ENCODE results near the gene GSTM4.
"Not testable (repeated sequence)": the region's sequence is repeated elsewhere in the genome, so short reads cannot be mapped to it uniquely, and the experiment has no call there.

Gene GSTM4

GRCh38 chr1:109659997-109660690, 4.2 kb downstream of the GSTM4 start:
- DNase-seq (ENCODE audit: extremely low spot score, insufficient read length, low read depth) (no peak), FAIRE-seq (no peak)

DNA sequence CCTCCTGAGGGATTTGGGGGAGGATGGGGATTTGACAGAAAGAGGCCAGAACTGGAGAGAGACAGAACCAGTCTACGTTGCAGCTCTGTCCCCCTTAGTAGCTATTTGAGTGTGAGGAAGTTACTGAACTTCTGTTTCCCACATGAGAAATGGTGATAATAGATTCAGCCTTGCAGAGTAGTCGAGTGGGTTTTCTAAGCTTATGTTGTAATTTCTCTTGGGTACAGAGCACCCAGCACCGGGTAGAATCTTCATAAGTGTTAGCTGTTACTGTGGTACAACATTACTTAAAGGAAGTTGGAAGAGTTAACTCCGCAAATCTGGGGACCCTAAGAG, 4.8 kb downstream of the GSTM4 start:
- DNase-seq (ENCODE audit: extremely low spot score, insufficient read length, low read depth); FAIRE-seq: not testable (repeated sequence)

DNA sequence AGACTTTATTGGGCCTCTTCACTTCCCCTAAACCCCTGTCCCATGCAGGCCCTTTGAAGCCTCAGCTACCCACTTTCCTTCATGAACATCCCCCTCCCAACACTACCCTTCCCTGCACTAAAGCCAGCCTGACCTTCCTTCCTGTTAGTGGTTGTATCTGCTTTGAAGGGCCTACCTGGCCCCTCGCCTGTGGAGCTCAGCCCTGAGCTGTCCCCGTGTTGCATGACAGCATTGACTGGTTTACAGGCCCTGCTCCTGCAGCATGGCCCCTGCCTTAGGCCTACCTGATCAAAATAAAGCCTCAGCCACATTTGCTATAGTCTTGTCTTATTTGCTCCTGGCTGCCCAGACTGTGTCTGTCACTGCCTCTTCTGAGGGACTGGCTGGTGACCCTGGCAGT, 5.5 kb downstream of the GSTM4 start:
- no peak for DNase-seq (ENCODE audit: extremely low spot score, insufficient read length, low read depth)
- FAIRE-seq = no peak

DNA sequence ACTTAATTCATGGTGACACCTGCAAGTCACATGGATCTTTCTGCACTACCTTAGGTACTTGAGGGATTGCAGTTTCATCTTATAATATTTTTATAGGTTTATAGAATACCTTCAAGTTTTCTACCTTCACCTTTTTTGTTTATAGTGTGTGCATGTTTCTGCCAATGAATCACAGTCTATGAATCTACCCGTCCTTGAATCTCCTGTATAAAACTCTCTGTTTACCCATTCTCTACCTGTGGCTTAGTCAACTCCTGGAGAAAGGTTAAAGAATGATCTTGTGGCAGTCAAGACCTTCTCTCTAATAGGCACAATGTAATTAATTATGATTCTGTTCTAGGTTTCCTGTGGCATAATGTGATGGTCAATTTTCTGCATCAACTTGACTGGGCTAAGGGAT, 8.8 kb downstream of the GSTM4 start:
- FAIRE-seq (no peak), DNase-seq (ENCODE audit: extremely low spot score, insufficient read length, low read depth) (no peak)

GRCh38 chr1:109667452-109668122, 11.7 kb downstream of the GSTM4 start, which contains the start of gene GSTM2:
Gene GSTM2, plus strand, starts transcription at chr1:109668057. Its CDS starts 59 bp downstream, at chr1:109668116.
- FAIRE-seq (peak; percentile 29), DNase-seq (ENCODE audit: extremely low spot score, insufficient read length, low read depth) (no peak)

DNA sequence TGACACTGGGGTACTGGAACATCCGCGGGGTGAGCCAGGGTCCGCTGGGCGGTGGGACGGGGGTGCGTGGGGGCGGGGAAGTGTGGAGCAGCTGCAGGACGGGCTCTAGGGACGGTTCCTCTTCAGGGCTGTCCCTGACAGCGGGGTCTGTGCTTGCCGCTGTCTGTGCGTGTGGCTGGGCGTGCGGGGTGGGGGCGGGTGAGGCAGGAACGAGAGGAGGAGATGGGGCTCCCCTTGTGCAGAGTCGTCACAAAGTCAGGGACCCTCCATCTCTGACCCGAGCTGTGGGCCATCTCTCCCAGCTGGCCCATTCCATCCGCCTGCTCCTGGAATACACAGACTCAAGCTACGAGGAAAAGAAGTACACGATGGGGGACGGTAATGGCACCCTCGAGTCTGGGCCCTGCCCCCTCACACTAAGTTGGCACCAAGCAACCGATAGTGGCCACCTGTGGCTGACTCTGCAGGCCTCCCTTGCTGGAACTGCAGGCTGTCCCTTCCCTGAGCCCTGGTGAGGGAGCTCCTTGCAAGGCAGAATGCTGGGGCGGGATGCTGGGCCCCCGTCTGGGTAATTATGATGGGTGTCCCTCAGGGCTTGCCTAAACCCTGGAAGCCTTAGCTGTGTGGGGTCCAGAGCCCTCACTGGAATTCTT, 12.3 kb downstream of the GSTM4 start:
- DNase-seq (ENCODE audit: extremely low spot score, insufficient read length, low read depth) = no peak
- FAIRE-seq = no peak

DNA sequence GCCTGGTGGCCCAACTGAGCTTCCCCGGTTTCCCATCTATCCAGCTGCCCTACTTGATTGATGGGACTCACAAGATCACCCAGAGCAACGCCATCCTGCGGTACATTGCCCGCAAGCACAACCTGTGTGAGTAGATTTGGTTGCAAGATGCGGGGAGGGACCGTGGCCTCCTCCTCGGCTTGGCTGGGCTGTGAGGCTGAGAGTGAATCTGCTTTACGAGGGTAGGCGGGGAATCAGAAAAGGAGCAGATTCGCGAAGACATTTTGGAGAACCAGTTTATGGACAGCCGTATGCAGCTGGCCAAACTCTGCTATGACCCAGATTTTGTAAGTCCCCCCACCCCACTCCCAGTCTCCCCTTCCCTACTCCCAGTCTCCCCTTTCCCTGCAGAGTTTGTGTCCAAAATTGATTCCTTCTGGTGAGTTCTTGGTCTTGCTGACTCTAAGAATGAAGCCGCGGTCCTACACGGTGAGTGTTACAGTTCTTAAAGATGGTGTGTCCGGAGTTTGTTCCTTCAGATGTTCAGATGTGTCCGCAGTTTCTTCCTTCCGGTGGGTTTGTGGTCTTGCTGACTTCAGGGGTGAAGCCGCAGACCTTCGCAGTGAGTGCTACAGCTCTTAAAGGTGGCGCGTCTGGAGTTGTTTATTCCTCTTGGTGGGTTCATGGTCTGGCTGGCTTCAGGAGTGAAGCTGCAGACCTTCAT, 13.5 kb downstream of the GSTM4 start:
- FAIRE-seq (no peak), DNase-seq (ENCODE audit: extremely low spot score, insufficient read length, low read depth) (no peak)

GRCh38 chr1:109669949-109670302, 14.0 kb downstream of the GSTM4 start:
- not testable (repeated sequence) for FAIRE-seq; DNase-seq (ENCODE audit: extremely low spot score, insufficient read length, low read depth)

DNA sequence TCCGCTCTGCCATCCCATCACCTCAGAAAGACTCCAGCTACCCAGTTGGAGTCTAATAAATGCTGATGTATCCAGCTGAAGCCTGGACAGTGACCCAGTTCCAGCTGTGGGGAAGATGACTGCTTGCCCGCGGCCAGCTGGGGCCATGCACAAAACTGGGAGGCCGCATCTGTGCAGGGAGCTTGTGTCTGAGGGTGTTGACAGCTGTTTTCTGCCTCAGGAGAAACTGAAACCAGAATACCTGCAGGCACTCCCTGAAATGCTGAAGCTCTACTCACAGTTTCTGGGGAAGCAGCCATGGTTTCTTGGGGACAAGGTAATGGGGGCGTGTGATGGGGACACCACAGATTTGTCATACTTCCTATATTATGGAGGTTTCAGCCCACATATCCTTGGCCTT, 15.2 kb downstream of the GSTM4 start:
- FAIRE-seq (no peak), DNase-seq (ENCODE audit: extremely low spot score, insufficient read length, low read depth) (no peak)

GRCh38 chr1:109673861-109674260, 18.0 kb downstream of the GSTM4 start:
- not testable (repeated sequence) for FAIRE-seq; DNase-seq (ENCODE audit: extremely low spot score, insufficient read length, low read depth)

DNA sequence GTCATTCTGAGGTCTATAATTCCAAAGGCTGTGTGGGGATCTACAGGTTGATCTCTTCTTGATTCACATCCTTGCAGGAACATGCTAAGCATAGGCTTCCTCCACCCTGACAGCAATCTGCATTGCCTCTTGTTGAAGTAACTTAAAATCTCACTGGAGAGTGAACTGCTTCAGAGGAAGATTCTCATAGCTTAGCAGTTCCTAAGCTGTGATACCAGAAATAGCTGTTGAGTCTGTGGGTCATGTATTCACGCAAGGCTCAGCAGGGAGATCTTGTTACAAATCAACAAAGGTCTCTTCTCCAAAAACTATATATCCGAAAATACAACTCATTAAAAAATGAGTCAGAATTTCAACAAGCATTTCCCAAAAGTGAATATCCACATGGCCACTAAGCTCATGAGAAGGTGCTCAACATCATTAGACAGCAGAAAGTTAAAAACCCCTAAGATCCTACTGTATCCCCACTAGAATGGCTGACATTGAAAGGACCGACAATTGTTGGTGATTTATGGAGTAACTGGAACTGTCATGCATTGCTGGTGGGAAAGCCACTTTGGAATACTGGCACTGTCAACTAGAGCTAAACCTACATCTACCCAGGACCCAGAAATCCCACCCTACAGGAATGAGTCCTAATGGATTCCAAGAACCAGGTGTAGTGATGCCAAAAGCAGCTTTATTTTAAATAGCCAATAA, 20.9 kb downstream of the GSTM4 start:
- FAIRE-seq; DNase-seq (ENCODE audit: extremely low spot score, insufficient read length, low read depth): not testable (repeated sequence)

GRCh38 chr1:109677459-109677858, 21.6 kb downstream of the GSTM4 start:
- FAIRE-seq (no peak), DNase-seq (ENCODE audit: extremely low spot score, insufficient read length, low read depth) (no peak)

- FAIRE-seq; DNase-seq (ENCODE audit: extremely low spot score, insufficient read length, low read depth): not testable (repeated sequence)
Observed at GRCh38 chr1:109678637-109679036, 22.7 kb downstream of the GSTM4 start.

DNA sequence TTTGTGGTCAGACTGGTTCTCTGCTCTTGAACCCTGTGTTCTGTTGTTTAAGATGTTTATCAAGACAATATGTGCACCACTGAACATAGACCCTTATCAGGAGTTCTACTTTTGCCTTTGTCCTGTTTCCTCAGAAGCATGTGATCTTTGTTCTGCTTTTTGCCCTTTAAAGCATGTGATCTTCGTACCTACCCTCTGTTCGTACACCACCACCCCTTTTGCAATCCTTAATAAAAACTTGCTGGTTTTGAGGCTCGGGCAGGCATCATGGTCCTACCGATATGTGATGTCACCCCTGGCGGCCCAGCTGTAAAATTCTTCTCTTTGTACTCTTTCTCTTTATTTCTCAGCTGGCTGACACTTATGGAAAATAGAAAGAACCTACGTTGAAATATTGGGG, 28.9 kb downstream of the GSTM4 start:
- FAIRE-seq; DNase-seq (ENCODE audit: extremely low spot score, insufficient read length, low read depth): not testable (repeated sequence)

- DNase-seq (ENCODE audit: extremely low spot score, insufficient read length, low read depth); FAIRE-seq: not testable (repeated sequence)
Observed at GRCh38 chr1:109685399-109685798, 29.5 kb downstream of the GSTM4 start.

DNA sequence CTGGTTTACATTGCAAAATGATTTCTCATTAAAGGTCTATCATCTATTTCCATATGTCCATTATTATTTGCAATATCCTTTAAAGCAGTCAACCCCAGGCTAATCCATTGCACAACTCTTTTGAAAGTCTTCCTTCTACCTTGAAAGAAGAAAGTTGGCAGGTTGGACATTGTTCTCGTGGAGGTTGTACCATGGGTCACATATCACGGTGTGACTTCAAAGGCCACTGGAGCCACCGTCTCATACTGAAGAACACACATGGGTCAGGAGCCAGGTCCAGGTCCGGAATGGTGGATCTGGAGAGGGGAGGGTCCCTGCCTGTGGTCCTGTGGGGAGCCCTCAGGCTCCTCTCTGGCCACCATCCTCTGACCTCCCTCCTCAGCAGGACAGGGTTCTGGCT, 30.0 kb downstream of the GSTM4 start:
- not testable (repeated sequence) for FAIRE-seq; DNase-seq (ENCODE audit: extremely low spot score, insufficient read length, low read depth)

- DNase-seq (ENCODE audit: extremely low spot score, insufficient read length, low read depth); FAIRE-seq: not testable (repeated sequence)
Observed at GRCh38 chr1:109687109-109687508, 31.2 kb downstream of the GSTM4 start.

GRCh38 chr1:109687641-109688499, 32.0 kb downstream of the GSTM4 start, which contains the start of gene GSTM1:
Gene GSTM1, plus strand, starts transcription at chr1:109687817. Its CDS starts 57 bp downstream, at chr1:109687874.
- FAIRE-seq = no peak
- no peak for DNase-seq (ENCODE audit: extremely low spot score, insufficient read length, low read depth)

DNA sequence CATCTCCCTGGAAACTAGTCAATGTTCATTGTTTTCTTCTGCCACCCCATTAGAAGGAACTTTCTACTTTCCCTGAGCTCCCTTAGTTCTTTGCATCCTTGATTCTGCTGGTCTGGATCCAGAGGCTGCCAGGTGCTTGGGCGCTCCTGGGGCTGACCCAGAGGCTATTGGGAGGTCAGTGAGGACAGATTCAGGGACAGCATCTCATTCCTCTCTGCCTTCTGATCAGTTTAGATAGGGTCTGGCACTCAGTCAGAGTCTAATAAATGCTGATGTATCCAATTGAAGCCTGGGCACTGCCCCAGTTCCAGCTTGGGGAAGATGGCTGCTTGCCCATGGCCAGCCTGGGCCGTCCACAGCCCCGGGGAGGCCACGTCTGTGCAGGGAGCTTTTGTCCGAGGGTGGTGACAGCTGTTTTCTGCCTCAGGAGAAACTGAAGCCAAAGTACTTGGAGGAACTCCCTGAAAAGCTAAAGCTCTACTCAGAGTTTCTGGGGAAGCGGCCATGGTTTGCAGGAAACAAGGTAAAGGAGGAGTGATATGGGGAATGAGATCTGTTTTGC, 34.0 kb downstream of the GSTM4 start:
- no peak for DNase-seq (ENCODE audit: extremely low spot score, insufficient read length, low read depth)
- no peak for FAIRE-seq
